Astrocyte (in vitro differentiated cells and primary cell): ENCODE data around the gene ABHD2. TPM values are rescaled to one million over a fixed set of nuclear protein-coding genes. Genes with fewer than 3 reads are reported as not detected.
"Not testable (repeated sequence)": the region's sequence is repeated elsewhere in the genome, so short reads cannot be mapped to it uniquely, and the experiment has no call there.

Experiments used
- DNase-seq: peaks from one replicate; pipeline ENCODE4 v3.0.0-alpha.2; 2010; ENCODE audit warnings: low read depth
- FAIRE-seq: peaks from 2 replicates; lab custom pipeline; 2011; peaks lifted over from hg19 to GRCh38; lab: Jason Lieb, UNC
- H2AFZ ChIP-seq: 2 replicates; pipeline ENCODE4 v1.6.0; 2012; ENCODE audit warnings: low read depth, low read length, inconsistent platforms
- H3K27ac ChIP-seq: 2 replicates; pipeline ENCODE4 v1.5.1; 2011; ENCODE audit warnings: low read depth, low read length, inconsistent platforms
- H3K27me3 ChIP-seq: 2 replicates; pipeline ENCODE4 v1.6.0; 2011; ENCODE audit warnings: low read length, inconsistent platforms; ENCODE audit not compliant: insufficient read depth
- H3K36me3 ChIP-seq: 2 replicates; pipeline ENCODE4 v1.5.1; 2011; ENCODE audit warnings: low read length, inconsistent platforms; ENCODE audit not compliant: insufficient read depth
- H3K4me1 ChIP-seq: 2 replicates; pipeline ENCODE4 v1.5.1; 2011; ENCODE audit warnings: low read length, inconsistent platforms; ENCODE audit not compliant: insufficient read depth
- H3K4me2 ChIP-seq: 2 replicates; pipeline ENCODE4 v1.6.0; 2012; ENCODE audit warnings: low read length, inconsistent platforms
- H3K4me3 ChIP-seq: 2 replicates; pipeline ENCODE4 v1.5.1; 2011; ENCODE audit warnings: low read depth, mild to moderate bottlenecking, low read length, inconsistent platforms; ENCODE audit not compliant: insufficient read depth
- H3K79me2 ChIP-seq: 2 replicates; pipeline ENCODE4 v1.6.0; 2012; ENCODE audit warnings: mild to moderate bottlenecking, low read length, inconsistent platforms; ENCODE audit not compliant: insufficient read depth
- H3K9ac ChIP-seq: 2 replicates; pipeline ENCODE4 v1.6.0; 2012; ENCODE audit warnings: mild to moderate bottlenecking, low read length, inconsistent platforms
- H3K9me3 ChIP-seq: 2 replicates; pipeline ENCODE4 v1.5.1; 2012; ENCODE audit warnings: low read depth, mild to moderate bottlenecking, low read length, inconsistent platforms; ENCODE audit not compliant: insufficient read depth
- H4K20me1 ChIP-seq: 2 replicates; pipeline ENCODE4 v1.6.0; 2012; ENCODE audit warnings: low read length, inconsistent platforms; ENCODE audit not compliant: insufficient read depth
- H3K27ac Mint-ChIP-seq: one replicate; pipeline ENCODE4 v1.8.0; 2021; ENCODE audit warnings: mild to moderate bottlenecking, mixed read lengths; ENCODE audit not compliant: unreplicated experiment
- H3K27me3 Mint-ChIP-seq: one replicate; pipeline ENCODE4 v1.8.0; 2021; ENCODE audit warnings: low read depth, mixed read lengths; ENCODE audit not compliant: unreplicated experiment
- H3K36me3 Mint-ChIP-seq: one replicate; pipeline ENCODE4 v1.8.0; 2021; ENCODE audit warnings: low read depth, mixed read lengths; ENCODE audit not compliant: unreplicated experiment
- H3K4me1 Mint-ChIP-seq: one replicate; pipeline ENCODE4 v1.8.0; 2021; ENCODE audit warnings: low read depth, mixed read lengths; ENCODE audit not compliant: unreplicated experiment
- H3K4me3 Mint-ChIP-seq: one replicate; pipeline ENCODE4 v1.8.0; 2021; ENCODE audit warnings: mild to moderate bottlenecking, moderate library complexity, mixed read lengths; ENCODE audit not compliant: unreplicated experiment
- H3K9me3 Mint-ChIP-seq: one replicate; pipeline ENCODE4 v1.8.0; 2021; ENCODE audit warnings: mild to moderate bottlenecking, mixed read lengths; ENCODE audit not compliant: unreplicated experiment
- CTCF ChIP-seq: IDR thresholded peaks from 2 replicates; pipeline ENCODE4 v1.5.1; 2011; ENCODE audit warnings: low read depth, mild to moderate bottlenecking, inconsistent platforms, low read length, moderate library complexity; ENCODE audit not compliant: insufficient read depth
- EZH2 ChIP-seq: IDR thresholded peaks from 2 replicates; pipeline ENCODE4 v1.6.1; 2012; ENCODE audit warnings: mild to moderate bottlenecking, low read length, inconsistent platforms; ENCODE audit not compliant: insufficient read depth
- total RNA-seq: library from RNA; stranded (reverse); gene quantifications from 2 replicates; pipeline ENCODE4 v1.2.1, GENCODE V29; 2021

Gene ABHD2
- total RNA-seq, 1 donor from 2014 or later: 41.3 TPM

GRCh38 chr15:89141159-89141558, 52.9 kb downstream of the ABHD2 start:
- not testable (repeated sequence) for H3K27me3 ChIP-seq, H3K4me3 ChIP-seq, H3K27ac ChIP-seq, H3K4me2 ChIP-seq, DNase-seq, H2AFZ ChIP-seq, H3K27ac Mint-ChIP-seq, FAIRE-seq, H3K9me3 Mint-ChIP-seq, H3K9ac ChIP-seq, H3K27me3 Mint-ChIP-seq, H3K9me3 ChIP-seq, H3K36me3 ChIP-seq, H3K4me3 Mint-ChIP-seq
- Mint-ChIP-seq H3K36me3 (peaks cover 13% of the 10 kb centered on the region), H3K4me1 (peaks cover 28% of the 10 kb centered on the region)
- H4K20me1 ChIP-seq: peaks cover 18% of the 10 kb centered on the region
- H3K4me1 ChIP-seq: peaks cover 18% of the 10 kb centered on the region
- peaks cover 19% of the 10 kb centered on the region for H3K79me2 ChIP-seq

DNA sequence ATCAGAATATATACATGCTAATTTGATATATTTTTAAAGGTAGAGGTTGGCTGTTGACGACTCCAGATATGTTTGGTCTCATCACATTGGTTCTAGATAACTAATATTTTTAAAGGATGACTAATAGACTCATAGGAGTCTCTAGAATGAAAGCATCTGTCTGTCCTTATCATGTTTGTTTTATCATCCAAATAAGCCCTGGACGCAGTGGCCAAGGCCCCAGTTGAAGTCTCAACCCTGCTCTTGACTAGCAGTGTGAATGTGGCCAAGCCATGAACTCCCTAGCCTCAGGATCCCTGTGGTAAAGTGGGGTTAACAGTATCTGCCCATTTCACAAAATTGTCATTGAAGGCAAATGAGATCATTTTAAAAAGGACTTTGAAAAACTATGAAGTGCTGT, 53.6 kb downstream of the ABHD2 start:
- Mint-ChIP-seq H3K9me3 (no peaks in the 10 kb centered on the region), H3K27ac (no peak overlapping the region), H3K36me3 (peaks cover 13% of the 10 kb centered on the region), H3K4me3 (no peak overlapping the region), H3K4me1 (peaks cover 28% of the 10 kb centered on the region), H3K27me3 (no peaks in the 10 kb centered on the region)
- H2AFZ ChIP-seq: no peak overlapping the region
- H3K79me2 ChIP-seq: peaks cover 14% of the 10 kb centered on the region
- no peaks in the 10 kb centered on the region for H3K9me3 ChIP-seq
- H4K20me1 ChIP-seq: peaks cover 21% of the 10 kb centered on the region
- H3K4me3 ChIP-seq: no peak overlapping the region
- no peak for TF ChIP-seq EZH2
- no peak for TF ChIP-seq CTCF
- H3K4me1 ChIP-seq: peaks cover 18% of the 10 kb centered on the region
- no peak overlapping the region for H3K27ac ChIP-seq
- no peaks in the 10 kb centered on the region for H3K27me3 ChIP-seq
- FAIRE-seq (no peak), DNase-seq (no peak)
- H3K9ac ChIP-seq: no peak overlapping the region
- no peak overlapping the region for H3K4me2 ChIP-seq
- no peaks in the 10 kb centered on the region for H3K36me3 ChIP-seq

GRCh38 chr15:89142423-89142822, 54.2 kb downstream of the ABHD2 start:
- no peak overlapping the region for H3K9ac ChIP-seq
- H3K27me3 ChIP-seq: no peaks in the 10 kb centered on the region
- H3K4me2 ChIP-seq: peak overlapping the region; percentile 28
- H3K9me3 Mint-ChIP-seq: no peaks in the 10 kb centered on the region
- DNase-seq (no peak), FAIRE-seq (no peak)
- H2AFZ ChIP-seq: no peak overlapping the region
- peaks cover 10% of the 10 kb centered on the region for H3K36me3 Mint-ChIP-seq
- H3K9me3 ChIP-seq: no peaks in the 10 kb centered on the region
- peaks cover 19% of the 10 kb centered on the region for H4K20me1 ChIP-seq
- peaks cover 11% of the 10 kb centered on the region for H3K79me2 ChIP-seq
- no peaks in the 10 kb centered on the region for H3K36me3 ChIP-seq
- no peak for TF ChIP-seq EZH2
- TF ChIP-seq CTCF: no peak
- H3K4me3 Mint-ChIP-seq: no peak overlapping the region
- no peaks in the 10 kb centered on the region for H3K27me3 Mint-ChIP-seq
- no peak overlapping the region for H3K27ac Mint-ChIP-seq
- peaks cover 15% of the 10 kb centered on the region for H3K4me1 ChIP-seq
- H3K27ac ChIP-seq: peak overlapping the region; percentile 10
- peaks cover 23% of the 10 kb centered on the region for H3K4me1 Mint-ChIP-seq
- no peak overlapping the region for H3K4me3 ChIP-seq
